T-cell (primary cell): Measurements from ENCODE around the gene PLCXD3. TPM values are rescaled to one million over a fixed set of nuclear protein-coding genes. Genes with fewer than 3 reads are reported as not detected.

Experiments
- ATAC-seq, 4 experiments: fragments of 200-7000 bp in 3 of 4; fragments of 150-1000 bp in 1 of 4; cut with Tn5 transposase; replicated peaks in 1 of 4; 1 replicate in 3 of 4; 2 replicates in 1 of 4; pipeline ENCODE4 v1.10.0; 2021; ENCODE audit warnings: moderate library complexity in 3 of 4, mild to moderate bottlenecking in 2 of 4, moderate number of reproducible peaks in 1 of 4
- CTCF ChIA-PET, 2 donors: fragments of 300-600 bp; sonication (Branson Sonifier 250); formaldehyde crosslinking; loops; one replicate each; lab custom pipeline; 2022; ENCODE audit warnings: antibody characterized with exemption in 2 of 2; lab: Charles Lee
- POLR2A ChIA-PET, 2 donors: fragments of 300-600 bp; sonication (Branson Sonifier 250); formaldehyde crosslinking; loops; one replicate each; lab custom pipeline; 2022; ENCODE audit warnings: antibody characterized with exemption in 2 of 2; lab: Charles Lee
- DNase-seq, 35 experiments: peaks; one replicate each; pipeline versions ENCODE4 v3.0.0 to v3.0.0-alpha.2; 2013 to 2023
- H3K27ac ChIP-seq: one replicate; pipeline ENCODE4 v1.5.1; 2013; ENCODE audit warnings: low read length
- H3K27me3 ChIP-seq, 2 experiments: replicated peaks in 1 of 2; 1 replicate in 1 of 2; 2 replicates in 1 of 2; pipeline versions ENCODE4 v1.6.1 to v1.7.0; 2013; ENCODE audit warnings: low read length in 1 of 2, mixed read lengths in 1 of 2; ENCODE audit not compliant: control insufficient read depth in 2 of 2, insufficient read depth in 2 of 2; ENCODE audit errors: extremely low read depth in 1 of 2
- H3K36me3 ChIP-seq, 2 donors: 1 replicate in 1 of 2; 2 replicates in 1 of 2; pipeline versions ENCODE4 v1.6.1 to v1.7.0; 2013; ENCODE audit warnings: low read length in 1 of 2; ENCODE audit not compliant: control insufficient read depth in 2 of 2, insufficient read depth in 1 of 2; ENCODE audit errors: extremely low read depth in 1 of 2
- H3K4me1 ChIP-seq, 2 experiments: 1 replicate in 1 of 2; 2 replicates in 1 of 2; pipeline versions ENCODE4 v1.6.1 to v1.7.0; 2013; ENCODE audit warnings: low read length in 2 of 2, mixed read lengths in 1 of 2; ENCODE audit not compliant: insufficient read depth in 2 of 2, control insufficient read depth in 1 of 2; ENCODE audit errors: extremely low read depth in 1 of 2
- H3K4me3 ChIP-seq, 2 donors: 1 replicate in 1 of 2; 2 replicates in 1 of 2; pipeline versions ENCODE4 v1.5.1 to v1.7.0; 2013; ENCODE audit warnings: mild to moderate bottlenecking in 2 of 2, low read length in 1 of 2, moderate library complexity in 1 of 2; ENCODE audit not compliant: control insufficient read depth in 1 of 2; ENCODE audit errors: extremely low read depth in 1 of 2
- H3K9me3 ChIP-seq: 2 replicates; pipeline ENCODE4 v1.7.0; 2013
- H3K27ac Mint-ChIP-seq, 2 donors: one replicate each; pipeline ENCODE4 v1.8.0; 2020 to 2021; ENCODE audit warnings: mild to moderate bottlenecking in 2 of 2, mixed read lengths in 2 of 2
- H3K27me3 Mint-ChIP-seq, 2 donors: one replicate each; pipeline ENCODE4 v1.8.0; 2021 to 2022; ENCODE audit warnings: mixed read lengths in 2 of 2
- H3K36me3 Mint-ChIP-seq: one replicate; pipeline ENCODE4 v1.8.0; 2021; ENCODE audit warnings: mixed read lengths
- H3K4me1 Mint-ChIP-seq, 3 donors: one replicate each; pipeline ENCODE4 v1.8.0; 2020 to 2022; ENCODE audit warnings: mixed read lengths in 3 of 3, mild to moderate bottlenecking in 1 of 3
- H3K4me3 Mint-ChIP-seq, 3 donors: one replicate each; pipeline ENCODE4 v1.8.0; 2020 to 2022; ENCODE audit warnings: mild to moderate bottlenecking in 3 of 3, mixed read lengths in 3 of 3, moderate library complexity in 3 of 3
- H3K9me3 Mint-ChIP-seq, 3 donors: one replicate each; pipeline ENCODE4 v1.8.0; 2020 to 2022; ENCODE audit warnings: mixed read lengths in 3 of 3
- WGBS: methylation state at CpG from one replicate; pipeline ENCODE4 v1.1.5; 2013; ENCODE audit warnings: missing lambda C conversion rate; ENCODE audit not compliant: insufficient coverage; 5-methylcytosine and 5-hydroxymethylcytosine counted together
- total RNA-seq, 35 experiments: library from RNA in 6 of 35; stranded (reverse) in 6 of 35; fragments of 120-200 nt in 1 of 35; gene quantifications; one replicate each; pipeline versions ENCODE4 v1.2.1 to v1.2.4 and lab custom pipeline; 2013 to 2026

The PLCXD3 gene
- total RNA-seq, 5 donors from 2014 or later (not counting 1 experiment from before 2014, with no cell fraction given): 0.03 to 0.07 (median 0.06) TPM; not detected in 2

DNA sequence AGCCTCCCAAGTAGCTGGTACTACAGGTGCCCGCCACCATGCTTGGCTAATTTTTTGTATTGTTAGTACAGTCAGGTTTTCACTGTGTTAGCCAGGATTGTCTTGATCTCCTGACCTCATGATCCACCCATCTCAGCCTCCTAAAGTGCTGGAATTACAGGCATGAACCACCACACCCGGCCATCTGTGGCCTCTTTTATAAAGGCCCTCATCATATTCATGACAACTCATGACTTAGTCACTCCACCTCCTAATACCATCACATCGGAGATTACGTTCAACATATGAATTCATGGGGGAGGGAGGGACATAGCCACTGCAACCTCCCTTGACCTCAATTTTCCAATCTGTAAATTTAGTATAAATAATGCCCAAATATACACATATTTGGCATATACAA is 27.2 kb upstream of the PLCXD3 start:
- Histone ChIP-seq H3K27me3 (no peaks in the 10 kb centered on the region), H3K4me1 (no peaks in the 10 kb centered on the region), H3K36me3 (no peaks in the 10 kb centered on the region), H3K27ac (no peak overlapping the region), H3K9me3 (no peaks in the 10 kb centered on the region), H3K4me3 (no peak overlapping the region)
- ChIA-PET CTCF (no interaction called here), POLR2A (no interaction called here)
- H3K4me3 Mint-ChIP-seq: no peak overlapping the region
- H3K36me3 Mint-ChIP-seq: no peaks in the 10 kb centered on the region
- H3K27ac Mint-ChIP-seq: no peak overlapping the region
- ATAC-seq (no peak), DNase-seq (no peak)
- no peaks in the 10 kb centered on the region for H3K4me1 Mint-ChIP-seq
- peaks cover 5 to 14% (median 7%) of the 10 kb centered on the region in 3 donors for H3K9me3 Mint-ChIP-seq
- no peaks in the 10 kb centered on the region for H3K27me3 Mint-ChIP-seq
- WGBS: 40% methylated on average over 1 of the region's 4 CpGs

DNA sequence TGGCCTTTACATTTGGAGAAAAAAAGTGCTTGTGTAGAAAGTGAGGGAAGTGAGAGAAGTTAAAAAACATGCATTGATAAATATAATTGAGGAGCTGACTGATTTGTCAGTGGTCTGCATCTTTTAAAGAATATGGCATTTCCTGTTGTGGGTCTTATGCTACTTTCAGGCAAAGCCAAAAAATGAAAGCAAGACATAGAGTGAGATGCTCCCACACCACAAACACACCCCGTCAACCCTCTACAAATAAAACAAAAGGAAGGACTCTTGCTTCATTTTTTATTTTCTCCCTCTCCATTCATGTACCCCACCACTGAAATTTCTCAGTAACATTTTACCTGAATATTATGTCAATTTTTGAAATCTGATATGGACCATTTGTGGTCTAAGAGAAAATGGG is 22.1 kb upstream of the PLCXD3 start:
- peaks cover 2 to 12% (median 7%) of the 10 kb centered on the region in 3 donors for H3K9me3 Mint-ChIP-seq
- no peaks in the 10 kb centered on the region for H3K4me1 ChIP-seq
- CTCF ChIA-PET: no interaction called here
- no peaks in the 10 kb centered on the region for H3K27me3 Mint-ChIP-seq
- no peak overlapping the region for H3K4me3 Mint-ChIP-seq
- no peaks in the 10 kb centered on the region for H3K36me3 Mint-ChIP-seq
- no peaks in the 10 kb centered on the region for H3K4me1 Mint-ChIP-seq
- no peak overlapping the region for H3K27ac Mint-ChIP-seq
- H3K36me3 ChIP-seq: no peaks in the 10 kb centered on the region
- no peak overlapping the region for H3K27ac ChIP-seq
- no peak overlapping the region for H3K4me3 ChIP-seq
- ATAC-seq (no peak), DNase-seq (no peak)
- no CpG with 5 or more reads among the region's 1 CpG for WGBS
- H3K27me3 ChIP-seq: no peaks in the 10 kb centered on the region
- POLR2A ChIA-PET: no interaction called here
- H3K9me3 ChIP-seq: no peaks in the 10 kb centered on the region

DNA sequence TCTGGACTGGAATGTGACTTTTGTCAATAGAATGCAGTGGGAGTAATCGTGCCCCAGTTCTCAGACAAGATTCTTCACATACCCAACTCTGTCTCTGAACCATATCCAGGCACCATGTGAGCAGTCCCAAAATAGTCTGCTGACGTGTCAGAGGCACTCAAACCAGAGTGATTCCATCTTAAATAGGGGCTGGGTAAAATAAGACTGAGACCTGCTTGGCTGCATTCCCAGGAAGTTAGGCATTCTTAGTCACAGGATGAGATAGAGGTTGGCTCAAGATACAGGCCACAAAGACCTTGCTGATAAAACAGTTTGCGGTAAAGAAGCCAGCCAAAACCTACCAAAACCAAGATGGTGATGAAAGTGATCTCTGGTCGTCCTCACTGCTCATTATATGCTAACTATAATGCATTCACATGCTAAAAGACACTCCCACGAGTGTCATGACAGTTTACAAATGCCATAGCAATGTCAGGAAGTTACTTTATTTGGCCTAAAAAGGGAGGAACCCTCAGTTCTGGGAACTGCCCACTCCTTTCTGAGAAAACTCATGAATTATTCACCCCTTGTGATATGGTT is 16.9 kb upstream of the PLCXD3 start:
- Histone ChIP-seq H3K4me1 (no peaks in the 10 kb centered on the region), H3K36me3 (no peaks in the 10 kb centered on the region), H3K27ac (no peak overlapping the region), H3K27me3 (no peaks in the 10 kb centered on the region), H3K9me3 (no peaks in the 10 kb centered on the region), H3K4me3 (no peak overlapping the region)
- DNase-seq (no peak), ATAC-seq (no peak)
- POLR2A ChIA-PET: no interaction called here
- Mint-ChIP-seq H3K4me1 (no peaks in the 10 kb centered on the region), H3K36me3 (no peaks in the 10 kb centered on the region), H3K27me3 (no peaks in the 10 kb centered on the region), H3K9me3 (peaks cover 2 to 16% (median 5%) of the 10 kb centered on the region in 3 donors), H3K4me3 (no peak overlapping the region), H3K27ac (no peak overlapping the region)
- WGBS: 50% methylated on average over 2 of the region's 5 CpGs
- CTCF ChIA-PET: no interaction called here

DNA sequence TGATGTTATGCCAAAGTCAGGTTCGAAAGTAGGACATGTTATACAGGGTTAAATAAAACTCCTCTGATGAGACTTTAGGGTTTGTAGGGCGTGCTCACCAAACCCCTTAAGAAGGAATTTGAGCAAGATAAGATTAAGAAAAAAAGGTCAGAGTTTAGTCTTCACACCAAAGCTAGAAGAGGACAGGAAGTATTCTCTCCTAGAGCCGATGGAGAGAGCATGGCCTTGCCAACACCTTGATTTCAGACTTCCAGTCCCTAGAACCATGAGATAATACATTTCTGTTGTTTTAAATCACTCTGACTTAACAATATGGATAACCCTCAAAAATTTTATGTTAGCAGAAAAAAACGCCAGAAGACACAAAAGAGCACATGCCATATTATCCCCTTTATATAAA is 16.3 kb upstream of the PLCXD3 start:
- no peak overlapping the region for H3K4me3 ChIP-seq
- Mint-ChIP-seq H3K27ac (no peak overlapping the region), H3K36me3 (no peaks in the 10 kb centered on the region), H3K4me1 (no peaks in the 10 kb centered on the region), H3K27me3 (no peaks in the 10 kb centered on the region), H3K4me3 (no peak overlapping the region), H3K9me3 (peaks cover 2 to 16% (median 5%) of the 10 kb centered on the region in 3 donors)
- no peaks in the 10 kb centered on the region for H3K27me3 ChIP-seq
- ATAC-seq: no peak
- H3K27ac ChIP-seq: no peak overlapping the region
- no peaks in the 10 kb centered on the region for H3K9me3 ChIP-seq
- WGBS: no CpG with 5 or more reads among the region's 4 CpGs
- ChIA-PET CTCF (no interaction called here), POLR2A (no interaction called here)
- H3K4me1 ChIP-seq: no peaks in the 10 kb centered on the region
- no peak for DNase-seq
- H3K36me3 ChIP-seq: no peaks in the 10 kb centered on the region

DNA sequence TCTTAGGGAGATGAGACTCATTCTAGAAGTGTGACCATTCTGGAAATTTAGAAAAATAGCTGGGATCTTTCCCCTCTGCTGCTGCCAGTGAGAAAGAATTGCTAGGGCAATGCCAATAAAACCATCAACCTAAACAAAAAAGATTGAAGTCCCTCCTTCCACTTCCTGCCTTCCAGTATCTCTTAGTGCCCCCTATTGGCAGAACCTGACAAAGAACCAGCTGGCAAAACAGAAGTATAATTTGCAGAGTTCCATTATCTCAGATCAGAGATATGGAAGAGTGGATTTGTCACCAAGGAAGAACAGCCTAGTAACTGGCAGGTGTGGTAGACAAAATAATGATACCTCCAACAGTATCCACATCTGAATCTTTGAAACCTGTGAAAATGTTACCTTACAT is 13.8 kb upstream of the PLCXD3 start:
- ChIA-PET POLR2A (no interaction called here), CTCF (no interaction called here)
- DNase-seq: no peak
- Histone ChIP-seq H3K4me1 (no peaks in the 10 kb centered on the region), H3K9me3 (no peaks in the 10 kb centered on the region), H3K27ac (no peak overlapping the region), H3K36me3 (no peaks in the 10 kb centered on the region), H3K4me3 (no peak overlapping the region), H3K27me3 (no peaks in the 10 kb centered on the region)
- Mint-ChIP-seq H3K27me3 (no peaks in the 10 kb centered on the region), H3K4me3 (no peak overlapping the region), H3K36me3 (no peaks in the 10 kb centered on the region), H3K4me1 (no peaks in the 10 kb centered on the region), H3K9me3 (peaks cover 2 to 16% (median 5%) of the 10 kb centered on the region in 3 donors), H3K27ac (no peak overlapping the region)
- no peak for ATAC-seq

DNA sequence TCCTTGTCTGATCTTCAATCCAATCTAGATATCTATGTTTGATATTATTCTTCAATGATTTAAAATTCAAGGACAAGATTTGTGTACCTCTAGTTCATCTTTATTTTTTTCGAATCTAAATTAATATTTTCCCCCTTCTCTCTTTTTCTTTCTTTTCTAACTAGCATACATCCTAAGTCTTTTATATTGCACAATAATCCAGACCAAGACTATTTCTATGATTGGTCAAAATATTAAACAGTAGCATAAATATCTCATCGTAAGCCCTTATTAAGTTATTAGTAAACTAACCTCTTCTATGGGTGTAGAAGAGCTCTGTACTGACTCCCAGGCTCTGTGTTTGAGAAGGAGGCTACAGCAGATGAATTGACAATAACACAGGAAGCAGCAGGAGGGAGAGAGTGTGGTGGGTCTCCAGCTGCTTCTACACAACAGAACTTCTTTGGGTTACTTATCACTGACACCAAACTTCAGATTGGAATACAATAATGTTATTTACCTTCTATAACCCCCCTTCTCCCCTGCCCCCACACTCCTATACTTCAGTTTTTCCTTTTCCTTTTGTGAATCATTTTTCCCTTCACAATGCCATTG is 11.9 kb upstream of the PLCXD3 start:
- Histone ChIP-seq H3K36me3 (no peaks in the 10 kb centered on the region), H3K27ac (no peak overlapping the region), H3K27me3 (no peaks in the 10 kb centered on the region), H3K4me3 (no peak overlapping the region), H3K4me1 (no peaks in the 10 kb centered on the region), H3K9me3 (no peaks in the 10 kb centered on the region)
- H3K4me3 Mint-ChIP-seq: no peak overlapping the region
- peaks cover 0 to 11% (median 5%) of the 10 kb centered on the region in 3 donors for H3K9me3 Mint-ChIP-seq
- H3K27ac Mint-ChIP-seq: no peak overlapping the region
- CTCF ChIA-PET: no interaction called here
- no peaks in the 10 kb centered on the region for H3K4me1 Mint-ChIP-seq
- H3K36me3 Mint-ChIP-seq: no peaks in the 10 kb centered on the region
- POLR2A ChIA-PET: no interaction called here
- no peaks in the 10 kb centered on the region for H3K27me3 Mint-ChIP-seq
- ATAC-seq (no peak), DNase-seq (no peak)
- WGBS: no CpG with 5 or more reads among the region's 2 CpGs
